Measurements from ENCODE around the gene TRMU.

TRMU gene

GRCh38 chr22:46326066-46326680 is 9.3 kb upstream of the TRMU start:
- no peak overlapping the region for H3K4me3 ChIP-seq (ENCODE audit: low read depth, low read length)
- DNase-seq (ENCODE audit: low read depth) = no peak
- TF ChIP-seq, protein P1, sequence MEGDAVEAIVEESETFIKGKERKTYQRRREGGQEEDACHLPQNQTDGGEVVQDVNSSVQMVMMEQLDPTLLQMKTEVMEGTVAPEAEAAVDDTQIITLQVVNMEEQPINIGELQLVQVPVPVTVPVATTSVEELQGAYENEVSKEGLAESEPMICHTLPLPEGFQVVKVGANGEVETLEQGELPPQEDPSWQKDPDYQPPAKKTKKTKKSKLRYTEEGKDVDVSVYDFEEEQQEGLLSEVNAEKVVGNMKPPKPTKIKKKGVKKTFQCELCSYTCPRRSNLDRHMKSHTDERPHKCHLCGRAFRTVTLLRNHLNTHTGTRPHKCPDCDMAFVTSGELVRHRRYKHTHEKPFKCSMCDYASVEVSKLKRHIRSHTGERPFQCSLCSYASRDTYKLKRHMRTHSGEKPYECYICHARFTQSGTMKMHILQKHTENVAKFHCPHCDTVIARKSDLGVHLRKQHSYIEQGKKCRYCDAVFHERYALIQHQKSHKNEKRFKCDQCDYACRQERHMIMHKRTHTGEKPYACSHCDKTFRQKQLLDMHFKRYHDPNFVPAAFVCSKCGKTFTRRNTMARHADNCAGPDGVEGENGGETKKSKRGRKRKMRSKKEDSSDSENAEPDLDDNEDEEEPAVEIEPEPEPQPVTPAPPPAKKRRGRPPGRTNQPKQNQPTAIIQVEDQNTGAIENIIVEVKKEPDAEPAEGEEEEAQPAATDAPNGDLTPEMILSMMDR (IDR thresholded peaks at IDR 0.05; ENCODE audit: control insufficient read depth, extremely low read depth, insufficient read depth) = no peak

DNA sequence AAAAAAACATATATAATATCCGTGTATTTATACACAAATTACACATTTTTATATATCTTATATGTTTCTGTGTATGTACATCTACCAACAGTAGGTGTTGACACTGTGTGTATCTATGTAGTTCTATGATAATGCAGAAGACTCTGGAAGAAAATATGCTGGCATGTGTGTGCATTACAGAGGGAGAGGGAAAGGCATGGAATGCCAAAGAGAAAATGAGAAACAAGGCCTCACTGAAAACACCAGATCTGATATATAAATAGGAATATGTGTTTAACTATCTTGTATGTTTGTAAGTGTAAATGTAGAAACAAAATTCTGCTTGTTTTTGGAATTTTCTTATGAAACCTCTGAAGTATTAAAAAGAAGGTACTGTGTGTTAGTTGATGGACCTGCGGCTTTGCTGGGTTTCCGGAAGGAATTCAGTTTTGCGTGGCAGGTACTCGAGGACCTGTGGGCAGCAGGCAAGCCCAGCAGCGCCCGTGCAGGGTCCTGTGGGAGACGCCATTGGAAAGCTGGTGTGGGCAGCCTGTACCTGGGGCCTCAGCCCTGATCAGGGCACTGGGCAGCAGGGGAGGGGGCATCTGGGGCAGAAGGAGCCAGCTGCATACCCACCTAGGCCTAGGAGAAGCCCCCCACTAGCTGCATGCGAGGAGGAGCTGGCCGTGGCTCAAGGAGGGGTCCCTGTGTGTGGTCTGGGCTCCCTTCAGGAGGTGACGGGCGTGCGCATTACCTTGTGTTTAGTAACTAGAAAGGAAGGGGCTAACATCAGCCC is 7.6 kb upstream of the TRMU start:
- TF ChIP-seq, protein P1 (IDR thresholded peaks at IDR 0.05; ENCODE audit: control insufficient read depth, extremely low read depth, insufficient read depth) = no peak
- no peak for DNase-seq (ENCODE audit: low read depth)
- no peak overlapping the region for H3K4me3 ChIP-seq (ENCODE audit: low read depth, low read length)

- no peak for DNase-seq (ENCODE audit: low read depth)
- TF ChIP-seq, protein P1 (IDR thresholded peaks at IDR 0.05; ENCODE audit: control insufficient read depth, extremely low read depth, insufficient read depth) = no peak
- no peak overlapping the region for H3K4me3 ChIP-seq (ENCODE audit: low read depth, low read length)
These were observed 6.7 kb upstream of the TRMU start for GRCh38 chr22:46328797-46329196.

DNA sequence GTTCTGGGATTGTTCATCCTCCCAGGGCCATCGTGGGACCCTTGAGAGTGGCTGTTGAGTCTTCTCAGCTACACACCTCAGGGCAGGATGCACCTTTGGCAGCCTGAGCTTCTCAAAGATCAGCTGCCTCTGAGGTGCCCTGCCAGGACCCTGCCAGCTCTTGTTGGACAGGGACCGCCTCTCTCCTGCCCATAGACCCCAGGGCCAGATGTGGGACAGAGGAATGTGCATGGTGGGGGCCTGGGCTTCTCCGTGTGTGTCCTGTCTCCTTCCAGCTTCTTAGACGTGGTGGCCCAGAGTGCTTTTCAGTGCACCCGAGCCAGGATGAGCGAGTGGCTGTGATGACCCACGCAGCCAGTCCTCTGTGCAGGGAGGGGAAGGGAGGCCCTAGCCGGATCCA is 5.9 kb upstream of the TRMU start:
- TF ChIP-seq, protein P1 (IDR thresholded peaks at IDR 0.05; ENCODE audit: control insufficient read depth, extremely low read depth, insufficient read depth) = no peak
- no peak for DNase-seq (ENCODE audit: low read depth)
- H3K4me3 ChIP-seq (ENCODE audit: low read depth, low read length) = no peak overlapping the region

GRCh38 chr22:46330426-46330825 is 5.1 kb upstream of the TRMU start:
- no peak overlapping the region for H3K4me3 ChIP-seq (ENCODE audit: low read depth, low read length)
- TF ChIP-seq, protein P1 (IDR thresholded peaks at IDR 0.05; ENCODE audit: control insufficient read depth, extremely low read depth, insufficient read depth) = no peak
- DNase-seq (ENCODE audit: low read depth) = no peak

DNA sequence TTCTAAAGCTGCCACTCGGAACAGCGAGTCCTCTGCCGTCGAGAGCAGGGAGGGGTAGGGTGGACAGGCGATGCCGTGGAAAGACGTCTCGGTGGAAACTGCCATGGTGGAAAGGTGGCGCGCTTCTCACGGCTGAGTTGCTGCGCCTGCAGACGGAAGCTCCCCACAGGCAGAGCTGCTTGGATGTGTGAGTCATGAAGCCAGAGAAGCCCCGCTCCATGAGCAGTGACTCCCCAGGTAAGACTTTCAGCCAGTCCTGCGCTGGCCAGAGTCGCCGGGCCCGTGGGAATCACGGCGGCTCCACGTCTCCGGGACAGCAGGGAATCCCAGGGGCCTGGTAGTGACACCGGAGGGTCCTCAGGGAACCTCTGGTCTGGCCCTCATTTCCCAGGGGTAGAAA is 4.0 kb upstream of the TRMU start:
- TF ChIP-seq, protein P1 (IDR thresholded peaks at IDR 0.05; ENCODE audit: control insufficient read depth, extremely low read depth, insufficient read depth) = no peak

More for the DNA sequence above, 4.0 kb upstream of the TRMU start:
- H3K4me3 ChIP-seq (ENCODE audit: low read depth, low read length) = no peak overlapping the region
- no peak for DNase-seq (ENCODE audit: low read depth)
